GM18867 (cell line): ENCODE measurements around the gene RAVER1.
"Not testable (repeated sequence)": the region's sequence is repeated elsewhere in the genome, so short reads cannot be mapped to it uniquely, and the experiment has no call there.

ENCODE experiments used
- ATAC-seq: cut with Tn5 transposase; IDR thresholded peaks from one replicate; pipeline ENCODE4 v1.9.1; 2021; ENCODE audit warnings: mild to moderate bottlenecking, moderate library complexity; ENCODE audit not compliant: unreplicated experiment

The RAVER1 gene

GRCh38 chr19:10291554-10292205 lies 41.6 kb downstream of the RAVER1 start:
- no peak for ATAC-seq

- ATAC-seq = no peak
These were observed 42.3 kb downstream of the RAVER1 start for GRCh38 chr19:10290876-10291553.

- no peak for ATAC-seq
These were observed 42.9 kb downstream of the RAVER1 start for GRCh38 chr19:10290357-10290875.

GRCh38 chr19:10289836-10290356 lies 43.4 kb downstream of the RAVER1 start, which contains the start of gene ICAM5:
Gene ICAM5, plus strand, starts transcription at chr19:10289952. Its CDS starts 92 bp downstream, at chr19:10290044.
- no peak for ATAC-seq

GRCh38 chr19:10289167-10289835 lies 44.0 kb downstream of the RAVER1 start:
- ATAC-seq = peak; percentile 26

GRCh38 chr19:10288662-10289166 lies 44.6 kb downstream of the RAVER1 start:
- no peak for ATAC-seq

- no peak for ATAC-seq
These were observed 46.3 kb downstream of the RAVER1 start, which contains the start of gene ICAM4 for GRCh38 chr19:10286803-10287737. Gene ICAM4, plus strand, starts transcription at chr19:10286955. Its CDS starts 58 bp downstream, at chr19:10287013.

- ATAC-seq = no peak
These were observed 47.9 kb downstream of the RAVER1 start for GRCh38 chr19:10285393-10285792.

GRCh38 chr19:10284960-10285278 lies 48.4 kb downstream of the RAVER1 start:
- no peak for ATAC-seq

- ATAC-seq = no peak
These were observed 49.0 kb downstream of the RAVER1 start for GRCh38 chr19:10284065-10284959.

GRCh38 chr19:10283301-10284064 lies 49.8 kb downstream of the RAVER1 start:
- no peak for ATAC-seq

GRCh38 chr19:10282043-10282442 lies 51.3 kb downstream of the RAVER1 start:
- not testable (repeated sequence) for ATAC-seq

GRCh38 chr19:10279737-10280442 lies 53.4 kb downstream of the RAVER1 start:
- ATAC-seq = no peak

GRCh38 chr19:10278935-10279334 lies 54.4 kb downstream of the RAVER1 start:
- no peak for ATAC-seq

- ATAC-seq = no peak
These were observed 55.3 kb downstream of the RAVER1 start for GRCh38 chr19:10277795-10278589.

- ATAC-seq = no peak
These were observed 58.7 kb downstream of the RAVER1 start for GRCh38 chr19:10274589-10274988.

- peak; percentile 21 for ATAC-seq
These were observed 61.7 kb downstream of the RAVER1 start for GRCh38 chr19:10271543-10272086.
